Tibial nerve (tissue), 4 donors: ENCODE results near the gene MAFG.

Experiments
- EP300 ChIP-seq, 2 donors: sonication (generic); formaldehyde crosslinking; IDR thresholded peaks; one replicate each; pipeline ENCODE4 v1.6.1; 2017; ENCODE audit warnings: antibody characterized with exemption in 2 of 2, mild to moderate bottlenecking in 1 of 2
- POLR2A ChIP-seq, 2 donors: fragments of 450-650 bp; IDR thresholded peaks; one replicate each; pipeline ENCODE4 v1.6.1; 2017; ENCODE audit warnings: antibody characterized with exemption in 2 of 2, mild to moderate bottlenecking in 2 of 2, moderate library complexity in 2 of 2
- TF ChIP-seq, protein P1 (sequence below), 5 experiments: fragments of 200-600 bp in 3 of 5; fragments of 450-650 bp in 2 of 5; sonication (generic) in 3 of 5; IDR thresholded peaks; one replicate each; pipeline ENCODE4 v1.5.1; 2016 to 2019; ENCODE audit warnings: antibody characterized with exemption in 5 of 5, mild to moderate bottlenecking in 3 of 5, moderate library complexity in 2 of 5

DNA sequence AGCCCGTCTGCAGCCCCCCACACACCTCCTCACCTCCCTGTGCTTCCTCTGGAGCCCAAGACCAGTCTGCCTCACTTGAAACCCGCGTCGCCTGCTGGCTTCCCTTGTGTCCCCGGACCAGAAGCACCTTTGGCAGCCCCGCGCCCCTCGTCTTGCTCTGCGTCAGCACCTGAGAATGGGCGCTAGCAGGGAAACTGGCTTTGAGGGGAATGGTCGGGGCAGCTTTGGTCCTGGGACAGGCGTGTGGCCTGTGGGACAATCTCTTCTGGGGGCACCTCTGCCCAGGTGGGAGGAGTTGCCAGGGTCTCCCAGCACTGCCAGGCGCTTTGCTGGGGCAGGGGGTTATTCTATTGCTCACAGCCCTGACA lies 3.6 kb upstream of the MAFG start:
- TF ChIP-seq, protein P1, sequence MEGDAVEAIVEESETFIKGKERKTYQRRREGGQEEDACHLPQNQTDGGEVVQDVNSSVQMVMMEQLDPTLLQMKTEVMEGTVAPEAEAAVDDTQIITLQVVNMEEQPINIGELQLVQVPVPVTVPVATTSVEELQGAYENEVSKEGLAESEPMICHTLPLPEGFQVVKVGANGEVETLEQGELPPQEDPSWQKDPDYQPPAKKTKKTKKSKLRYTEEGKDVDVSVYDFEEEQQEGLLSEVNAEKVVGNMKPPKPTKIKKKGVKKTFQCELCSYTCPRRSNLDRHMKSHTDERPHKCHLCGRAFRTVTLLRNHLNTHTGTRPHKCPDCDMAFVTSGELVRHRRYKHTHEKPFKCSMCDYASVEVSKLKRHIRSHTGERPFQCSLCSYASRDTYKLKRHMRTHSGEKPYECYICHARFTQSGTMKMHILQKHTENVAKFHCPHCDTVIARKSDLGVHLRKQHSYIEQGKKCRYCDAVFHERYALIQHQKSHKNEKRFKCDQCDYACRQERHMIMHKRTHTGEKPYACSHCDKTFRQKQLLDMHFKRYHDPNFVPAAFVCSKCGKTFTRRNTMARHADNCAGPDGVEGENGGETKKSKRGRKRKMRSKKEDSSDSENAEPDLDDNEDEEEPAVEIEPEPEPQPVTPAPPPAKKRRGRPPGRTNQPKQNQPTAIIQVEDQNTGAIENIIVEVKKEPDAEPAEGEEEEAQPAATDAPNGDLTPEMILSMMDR (IDR thresholded peaks at IDR 0.05), result no peak
- TF ChIP-seq POLR2A (IDR thresholded peaks at IDR 0.05) (no peak), EP300 (IDR thresholded peaks at IDR 0.05) (no peak)
